GM18526 (cell line): ENCODE measurements around the gene UNC45A.

ENCODE experiments used
- POLR2A ChIP-seq: IDR thresholded peaks from 3 replicates; pipeline ENCODE4 v1.6.1; 2011; ENCODE audit not compliant: insufficient read length; ENCODE audit errors: extremely low read depth

Gene UNC45A, protein sequence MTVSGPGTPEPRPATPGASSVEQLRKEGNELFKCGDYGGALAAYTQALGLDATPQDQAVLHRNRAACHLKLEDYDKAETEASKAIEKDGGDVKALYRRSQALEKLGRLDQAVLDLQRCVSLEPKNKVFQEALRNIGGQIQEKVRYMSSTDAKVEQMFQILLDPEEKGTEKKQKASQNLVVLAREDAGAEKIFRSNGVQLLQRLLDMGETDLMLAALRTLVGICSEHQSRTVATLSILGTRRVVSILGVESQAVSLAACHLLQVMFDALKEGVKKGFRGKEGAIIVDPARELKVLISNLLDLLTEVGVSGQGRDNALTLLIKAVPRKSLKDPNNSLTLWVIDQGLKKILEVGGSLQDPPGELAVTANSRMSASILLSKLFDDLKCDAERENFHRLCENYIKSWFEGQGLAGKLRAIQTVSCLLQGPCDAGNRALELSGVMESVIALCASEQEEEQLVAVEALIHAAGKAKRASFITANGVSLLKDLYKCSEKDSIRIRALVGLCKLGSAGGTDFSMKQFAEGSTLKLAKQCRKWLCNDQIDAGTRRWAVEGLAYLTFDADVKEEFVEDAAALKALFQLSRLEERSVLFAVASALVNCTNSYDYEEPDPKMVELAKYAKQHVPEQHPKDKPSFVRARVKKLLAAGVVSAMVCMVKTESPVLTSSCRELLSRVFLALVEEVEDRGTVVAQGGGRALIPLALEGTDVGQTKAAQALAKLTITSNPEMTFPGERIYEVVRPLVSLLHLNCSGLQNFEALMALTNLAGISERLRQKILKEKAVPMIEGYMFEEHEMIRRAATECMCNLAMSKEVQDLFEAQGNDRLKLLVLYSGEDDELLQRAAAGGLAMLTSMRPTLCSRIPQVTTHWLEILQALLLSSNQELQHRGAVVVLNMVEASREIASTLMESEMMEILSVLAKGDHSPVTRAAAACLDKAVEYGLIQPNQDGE

DNA sequence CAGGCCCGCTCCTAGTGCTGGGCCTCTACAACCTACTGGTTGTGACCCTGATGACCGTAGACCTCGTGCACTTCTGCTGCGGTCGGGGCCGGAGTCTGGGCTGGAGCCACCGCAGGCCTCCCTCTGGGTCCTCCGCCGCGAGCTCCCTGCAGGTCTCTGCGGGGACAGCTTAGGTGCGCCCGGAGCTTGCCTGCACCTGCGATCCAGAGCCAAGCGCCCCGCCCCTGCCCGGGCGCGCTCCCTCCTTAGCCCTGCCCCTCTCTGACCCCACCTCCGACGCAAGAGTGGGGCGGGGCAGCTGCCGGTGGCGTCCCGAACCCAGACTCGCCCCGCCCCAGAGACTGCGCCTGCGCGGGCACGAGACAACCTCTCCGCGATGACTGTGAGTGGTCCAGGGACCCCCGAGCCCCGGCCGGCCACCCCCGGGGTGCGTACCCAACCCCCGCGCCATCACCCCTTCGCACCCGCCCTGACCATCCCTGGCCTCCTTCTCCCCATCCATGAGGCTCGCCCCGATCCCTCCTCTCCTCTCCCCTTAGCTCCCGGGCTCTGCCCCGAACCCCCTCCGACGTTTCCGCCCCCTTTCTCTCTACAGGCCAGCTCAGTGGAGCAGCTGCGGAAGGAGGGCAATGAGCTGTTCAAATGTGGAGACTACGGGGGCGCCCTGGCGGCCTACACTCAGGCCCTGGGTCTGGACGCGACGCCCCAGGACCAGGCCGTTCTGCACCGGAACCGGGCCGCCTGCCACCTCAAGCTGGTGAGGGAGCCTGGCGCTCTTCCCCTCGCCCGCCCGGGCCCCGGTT is at the start of gene UNC45A:
TSS of gene UNC45A (plus strand) at position 337 of the 803 bp plus-strand sequence. CDS start at position 377, 40 bp downstream.
- peak; percentile 17 for TF ChIP-seq POLR2A

DNA sequence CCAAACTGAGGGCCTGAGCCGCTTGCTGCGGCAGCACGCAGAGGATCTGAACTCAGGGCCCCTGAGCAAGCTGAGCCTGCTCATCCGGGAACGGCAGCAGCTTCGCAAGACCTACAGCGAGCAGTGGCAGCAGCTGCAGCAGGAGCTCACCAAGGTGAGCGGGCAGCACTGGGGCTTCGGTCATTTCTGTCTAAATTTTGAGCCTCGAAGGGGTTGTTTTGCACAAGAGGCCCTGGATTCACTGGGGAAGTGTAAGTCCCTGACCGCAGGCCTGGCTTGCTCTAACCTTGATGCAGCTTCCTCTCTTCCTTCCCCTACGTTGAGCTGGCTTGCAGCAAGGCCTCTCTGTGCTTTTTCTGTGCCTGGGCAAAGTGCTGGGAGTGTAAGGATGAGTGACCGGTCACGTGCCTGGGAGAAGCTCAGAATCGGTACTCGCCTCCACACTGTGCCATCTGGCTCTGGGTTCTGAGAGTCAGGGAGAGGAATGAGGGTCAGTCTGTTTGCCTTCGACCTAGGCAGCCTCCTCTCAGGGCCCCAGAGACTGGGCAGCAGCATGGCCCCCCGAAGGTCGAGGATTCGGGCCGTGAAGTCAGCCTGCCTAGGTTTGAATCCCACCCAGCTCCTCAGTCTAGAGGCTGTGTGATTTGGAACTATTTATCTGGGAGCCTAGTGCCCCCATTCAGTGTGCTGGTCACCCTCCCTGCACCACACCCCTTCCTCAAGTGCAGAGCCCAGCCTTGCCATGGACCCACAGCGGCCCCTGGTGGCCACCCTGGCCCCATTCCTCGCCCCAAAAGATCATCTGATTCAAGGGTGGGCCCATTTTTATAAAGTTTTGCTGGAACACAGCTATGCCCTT is 49.4 kb upstream of the UNC45A start:
- no peak for TF ChIP-seq POLR2A

DNA sequence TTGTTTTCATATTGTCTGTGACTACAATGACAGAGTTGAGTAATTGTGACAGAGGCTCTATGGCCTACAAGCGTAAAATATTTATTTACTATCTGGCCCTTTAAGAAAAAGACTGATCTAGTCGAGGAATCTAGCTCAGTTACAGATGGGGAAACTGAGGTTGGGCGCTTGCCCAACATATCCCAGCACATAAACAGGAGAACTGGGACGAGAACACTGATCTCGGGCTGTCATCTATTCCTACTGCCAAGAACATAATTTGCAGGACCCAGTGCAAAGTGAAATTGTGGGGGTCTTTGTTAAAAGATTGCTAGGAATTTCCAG is 48.8 kb upstream of the UNC45A start:
- TF ChIP-seq POLR2A: no peak

DNA sequence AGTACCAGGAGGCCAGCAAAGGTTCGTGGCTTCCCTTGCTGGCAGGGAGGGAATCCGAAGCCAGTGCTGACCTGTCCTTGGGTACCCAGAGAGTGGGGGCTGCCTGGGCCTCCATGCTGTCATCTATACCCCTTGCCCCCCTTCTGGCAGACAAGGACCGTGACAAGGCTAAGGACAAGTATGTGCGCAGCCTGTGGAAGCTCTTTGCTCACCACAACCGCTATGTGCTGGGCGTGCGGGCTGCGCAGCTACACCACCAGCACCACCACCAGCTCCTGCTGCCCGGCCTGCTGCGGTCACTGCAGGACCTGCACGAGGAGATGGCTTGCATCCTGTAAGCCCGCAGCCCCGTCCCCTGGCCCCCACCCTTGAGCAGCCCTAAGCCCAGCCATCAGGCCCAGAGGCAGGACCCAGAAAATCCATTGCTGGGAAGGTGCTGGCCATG is 48.0 kb upstream of the UNC45A start:
- no peak for TF ChIP-seq POLR2A

DNA sequence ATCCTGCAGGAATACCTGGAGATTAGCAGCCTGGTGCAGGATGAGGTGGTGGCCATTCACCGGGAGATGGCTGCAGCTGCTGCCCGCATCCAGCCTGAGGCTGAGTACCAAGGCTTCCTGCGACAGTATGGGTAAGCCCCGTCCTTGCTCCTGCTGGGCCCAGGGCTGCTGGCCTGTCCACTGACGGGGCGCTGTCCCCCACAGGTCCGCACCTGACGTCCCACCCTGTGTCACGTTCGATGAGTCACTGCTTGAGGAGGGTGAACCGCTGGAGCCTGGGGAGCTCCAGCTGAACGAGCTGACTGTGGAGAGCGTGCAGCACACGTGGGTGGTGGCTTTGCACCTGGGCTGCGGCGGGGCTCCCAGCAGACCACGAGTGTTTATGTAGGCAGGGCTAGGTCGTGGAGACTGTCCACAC is 45.8 kb upstream of the UNC45A start:
- no peak for TF ChIP-seq POLR2A

DNA sequence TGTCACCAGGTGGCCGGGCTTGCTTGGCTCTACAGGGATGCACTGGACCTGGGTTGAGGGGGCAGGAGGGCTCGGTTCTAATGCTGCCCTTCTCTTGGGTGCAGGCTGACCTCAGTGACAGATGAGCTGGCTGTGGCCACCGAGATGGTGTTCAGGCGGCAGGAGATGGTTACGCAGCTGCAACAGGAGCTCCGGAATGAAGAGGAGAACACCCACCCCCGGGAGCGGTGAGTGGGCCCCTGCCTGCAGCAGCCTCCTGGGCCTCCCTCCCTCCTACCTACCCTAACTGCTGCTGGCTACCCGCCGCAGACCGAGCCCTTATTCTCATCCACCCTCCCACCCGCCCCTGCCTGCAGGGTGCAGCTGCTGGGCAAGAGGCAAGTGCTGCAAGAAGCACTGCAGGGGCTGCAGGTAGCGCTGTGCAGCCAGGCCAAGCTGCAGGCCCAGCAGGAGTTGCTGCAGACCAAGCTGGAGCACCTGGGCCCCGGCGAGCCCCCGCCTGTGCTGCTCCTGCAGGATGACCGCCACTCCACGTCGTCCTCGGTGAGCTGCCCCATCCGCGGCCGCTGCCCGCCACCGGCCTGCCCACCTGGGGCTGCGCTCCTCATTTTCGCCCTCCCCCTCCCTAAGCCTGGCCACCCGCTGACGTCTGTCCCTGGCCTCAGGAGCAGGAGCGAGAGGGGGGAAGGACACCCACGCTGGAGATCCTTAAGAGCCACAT is 45.2 kb upstream of the UNC45A start:
- TF ChIP-seq POLR2A: no peak

DNA sequence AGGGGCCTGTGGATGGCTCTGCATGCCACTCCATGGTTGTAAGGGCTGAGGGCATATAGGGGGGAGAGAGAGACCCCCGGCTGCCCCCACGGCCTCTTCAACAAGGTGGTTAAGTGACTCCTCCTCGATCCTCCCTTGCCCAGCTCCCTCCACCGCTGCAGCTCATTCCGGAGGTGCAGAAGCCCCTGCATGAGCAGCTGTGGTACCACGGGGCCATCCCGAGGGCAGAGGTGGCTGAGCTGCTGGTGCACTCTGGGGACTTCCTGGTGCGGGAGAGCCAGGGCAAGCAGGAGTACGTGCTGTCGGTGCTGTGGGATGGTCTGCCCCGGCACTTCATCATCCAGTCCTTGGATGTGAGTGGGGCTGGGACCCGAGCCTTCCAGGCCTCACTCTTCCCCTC is 44.2 kb upstream of the UNC45A start:
- no peak for TF ChIP-seq POLR2A

DNA sequence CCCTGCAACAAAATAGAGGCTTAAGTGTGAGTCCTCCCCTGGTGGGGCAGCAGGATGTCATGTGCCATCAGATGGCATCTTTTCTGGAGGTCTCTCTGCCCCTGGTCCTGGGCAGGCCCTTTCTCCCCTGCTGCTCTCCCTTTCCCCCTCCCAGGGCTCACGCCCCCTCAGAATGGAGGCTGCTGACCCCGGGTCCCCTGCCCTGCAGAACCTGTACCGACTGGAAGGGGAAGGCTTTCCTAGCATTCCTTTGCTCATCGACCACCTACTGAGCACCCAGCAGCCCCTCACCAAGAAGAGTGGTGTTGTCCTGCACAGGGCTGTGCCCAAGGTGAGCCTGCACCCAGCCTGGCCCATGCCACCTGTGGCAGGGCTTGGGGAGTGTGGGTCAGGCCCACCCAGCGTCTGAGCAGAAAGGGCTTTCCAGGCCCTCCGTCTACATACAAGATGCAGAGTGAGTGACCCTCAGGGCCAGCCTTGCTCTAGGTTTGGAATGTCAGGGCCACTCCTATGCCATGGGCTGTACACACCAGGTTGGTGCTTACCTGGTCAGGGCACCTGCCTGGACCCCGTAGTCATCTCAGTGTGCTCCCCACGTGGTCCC is 43.6 kb upstream of the UNC45A start:
- no peak for TF ChIP-seq POLR2A

DNA sequence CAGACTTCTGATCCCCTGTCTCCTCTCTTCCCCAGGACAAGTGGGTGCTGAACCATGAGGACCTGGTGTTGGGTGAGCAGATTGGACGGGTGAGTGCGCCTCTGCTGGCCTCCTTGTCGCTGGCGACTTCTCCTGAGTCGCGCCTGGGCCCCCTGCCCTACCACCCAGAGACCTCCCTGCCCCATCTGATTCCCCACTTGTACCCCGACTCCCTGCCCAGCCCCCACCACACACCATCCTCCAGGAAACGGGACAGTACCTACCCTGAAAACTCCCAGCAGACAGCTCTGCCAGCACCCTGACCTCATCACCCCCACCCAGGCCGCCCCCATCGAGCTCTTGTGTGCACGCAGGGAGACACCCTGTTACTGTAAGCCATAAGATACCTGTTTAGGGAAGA is 43.1 kb upstream of the UNC45A start:
- TF ChIP-seq POLR2A: no peak

DNA sequence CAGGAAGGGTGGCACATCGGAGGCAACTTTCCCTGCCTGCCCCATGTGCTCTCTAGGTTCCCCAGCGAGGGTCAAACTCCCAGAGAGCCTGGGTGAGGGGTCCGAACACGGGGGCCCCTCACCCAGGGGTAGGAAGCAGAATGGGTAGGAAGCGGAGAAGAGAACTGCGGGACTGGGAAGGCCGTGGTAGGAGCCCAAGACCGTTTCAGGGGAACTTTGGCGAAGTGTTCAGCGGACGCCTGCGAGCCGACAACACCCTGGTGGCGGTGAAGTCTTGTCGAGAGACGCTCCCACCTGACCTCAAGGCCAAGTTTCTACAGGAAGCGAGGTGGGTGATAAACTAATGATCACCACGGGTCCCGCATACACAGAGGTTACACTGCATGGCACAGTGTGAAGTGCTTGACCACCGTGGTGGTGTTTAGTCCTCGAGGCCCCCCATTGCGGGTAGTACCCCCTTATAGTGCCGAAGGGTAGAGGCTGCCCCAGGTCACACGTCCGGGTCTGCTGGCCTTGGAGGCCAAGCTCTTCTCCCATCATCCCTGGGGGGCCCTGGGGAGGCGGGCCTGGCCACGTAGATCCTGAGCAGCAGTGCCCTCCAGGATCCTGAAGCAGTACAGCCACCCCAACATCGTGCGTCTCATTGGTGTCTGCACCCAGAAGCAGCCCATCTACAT is 42.4 kb upstream of the UNC45A start:
- TF ChIP-seq POLR2A: no peak

DNA sequence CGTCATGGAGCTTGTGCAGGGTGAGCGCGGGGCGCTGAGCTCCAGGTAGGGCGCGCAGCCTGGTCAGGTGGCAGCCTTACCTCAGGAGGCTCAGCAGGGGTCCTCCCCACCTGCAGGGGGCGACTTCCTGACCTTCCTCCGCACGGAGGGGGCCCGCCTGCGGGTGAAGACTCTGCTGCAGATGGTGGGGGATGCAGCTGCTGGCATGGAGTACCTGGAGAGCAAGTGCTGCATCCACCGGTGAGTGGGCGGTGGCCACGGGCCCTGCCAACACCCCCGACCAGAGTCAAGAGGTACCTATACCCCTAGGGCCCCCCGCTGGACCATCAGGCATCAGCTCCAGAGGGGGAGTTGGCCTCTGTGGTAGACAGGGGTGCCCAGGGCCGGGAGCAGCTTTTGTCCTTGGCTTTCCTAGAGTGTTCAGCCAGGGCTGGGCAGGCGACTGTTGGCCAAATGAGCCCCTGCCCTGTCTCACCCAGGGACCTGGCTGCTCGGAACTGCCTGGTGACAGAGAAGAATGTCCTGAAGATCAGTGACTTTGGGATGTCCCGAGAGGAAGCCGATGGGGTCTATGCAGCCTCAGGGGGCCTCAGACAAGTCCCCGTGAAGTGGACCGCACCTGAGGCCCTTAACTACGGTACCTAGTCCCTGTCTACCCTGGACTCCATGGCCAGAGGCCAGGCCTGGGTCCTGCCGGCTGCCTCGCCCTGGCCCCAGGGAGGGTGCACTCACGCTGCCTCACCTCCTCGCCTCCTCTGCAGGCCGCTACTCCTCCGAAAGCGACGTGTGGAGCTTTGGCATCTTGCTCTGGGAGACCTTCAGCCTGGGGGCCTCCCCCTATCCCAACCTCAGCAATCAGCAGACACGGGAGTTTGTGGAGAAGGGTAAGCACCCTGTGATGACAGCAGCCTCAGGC is 41.7 kb upstream of the UNC45A start:
- no peak for TF ChIP-seq POLR2A
